Stomach (tissue), 9 donors: ENCODE data around the gene TMEM121B. TPM values are rescaled to one million over a fixed set of nuclear protein-coding genes. Genes with fewer than 3 reads are reported as not detected.

Experiments used
- DNase-seq, 2 donors: peaks; one replicate each; pipeline versions ENCODE4 v3.0.0 to v3.0.0-alpha.2; 2013 to 2019
- H3K27ac ChIP-seq, 5 donors: fragments of 200-600 bp in 4 of 5; sonication (generic) in 4 of 5; one replicate each; pipeline ENCODE4 v1.5.1; 2013 to 2019; ENCODE audit warnings: mild to moderate bottlenecking in 1 of 5, moderate library complexity in 1 of 5
- H3K27me3 ChIP-seq, 3 donors: fragments of 200-600 bp; sonication (generic); one replicate each; pipeline ENCODE4 v1.5.1; 2017 to 2019; ENCODE audit warnings: mixed run types in 1 of 3
- H3K36me3 ChIP-seq, 4 donors: fragments of 200-600 bp; sonication (generic); 1 replicate in 3 of 4; 2 replicates in 1 of 4; pipeline ENCODE4 v1.5.1; 2016 to 2019
- H3K4me1 ChIP-seq, 4 donors: fragments of 200-600 bp; sonication (generic); one replicate each; pipeline ENCODE4 v1.5.1; 2016 to 2019
- H3K4me3 ChIP-seq, 4 donors: fragments of 200-600 bp; sonication (generic) in 3 of 4; one replicate each; pipeline ENCODE4 v1.5.1; 2016 to 2019; ENCODE audit warnings: mild to moderate bottlenecking in 1 of 4
- H3K9me3 ChIP-seq, 4 donors: fragments of 200-600 bp; sonication (generic); one replicate each; pipeline ENCODE4 v1.5.1; 2016 to 2019
- EP300 ChIP-seq: sonication (generic); formaldehyde crosslinking; IDR thresholded peaks from one replicate; pipeline ENCODE4 v1.6.1; 2017; ENCODE audit warnings: antibody characterized with exemption
- POLR2A ChIP-seq, 4 donors: fragments of 450-650 bp; IDR thresholded peaks; one replicate each; pipeline ENCODE4 v1.6.1; 2016; ENCODE audit warnings: antibody characterized with exemption in 4 of 4, control low read depth in 2 of 4, mild to moderate bottlenecking in 1 of 4, moderate library complexity in 1 of 4
- POLR2AphosphoS5 ChIP-seq, 3 donors: sonication (generic); formaldehyde crosslinking; IDR thresholded peaks; one replicate each; pipeline ENCODE4 v1.6.1; 2016; ENCODE audit warnings: antibody characterized with exemption in 3 of 3
- WGBS, 5 donors: extraction: QIAGEN DNeasy Blood & Tissue Kit in 3 of 5; methylation state at CpG; one replicate each; pipeline versions ENCODE4 v1.1.5 to v1.1.7; 2013 to 2018; 5-methylcytosine and 5-hydroxymethylcytosine counted together
- intact Hi-C: fragments of 100-400 bp; cut with DNase I; formaldehyde crosslinking; loops from one replicate; pipeline ENCODE4 v1.15.1; 2023; ENCODE audit warnings: low total_unique reads
- polyA plus RNA-seq, 3 donors: library from polyadenylated mRNA; stranded (reverse); fragments of 200-250 nt; gene quantifications; one replicate each; pipeline ENCODE4 v1.2.3, GENCODE V29; 2013
- total RNA-seq, 5 donors: library from RNA; depleted of rRNA; stranded (reverse); fragments of >200 nt; gene quantifications; one replicate each; pipeline versions ENCODE4 v1.1.0 to v1.2.3, GENCODE V29; 2014 to 2016
- TF ChIP-seq, protein P1 (sequence below), 7 experiments: fragments of 450-650 bp in 4 of 7; fragments of 200-600 bp in 3 of 7; sonication (generic) in 3 of 7; IDR thresholded peaks; one replicate each; pipeline ENCODE4 v1.5.1; 2016 to 2019; ENCODE audit warnings: antibody characterized with exemption in 7 of 7, control low read depth in 2 of 7, mild to moderate bottlenecking in 1 of 7
- donor health status: healthy with polysubstance abuse.
- donor health status: Bipolar disorder and iron deficiency.
- donor health status: healthy.

The TMEM121B gene
- total and polyA plus RNA-seq, 8 donors = 0.08 to 0.45 (median 0.25) TPM; not detected in 4

DNA sequence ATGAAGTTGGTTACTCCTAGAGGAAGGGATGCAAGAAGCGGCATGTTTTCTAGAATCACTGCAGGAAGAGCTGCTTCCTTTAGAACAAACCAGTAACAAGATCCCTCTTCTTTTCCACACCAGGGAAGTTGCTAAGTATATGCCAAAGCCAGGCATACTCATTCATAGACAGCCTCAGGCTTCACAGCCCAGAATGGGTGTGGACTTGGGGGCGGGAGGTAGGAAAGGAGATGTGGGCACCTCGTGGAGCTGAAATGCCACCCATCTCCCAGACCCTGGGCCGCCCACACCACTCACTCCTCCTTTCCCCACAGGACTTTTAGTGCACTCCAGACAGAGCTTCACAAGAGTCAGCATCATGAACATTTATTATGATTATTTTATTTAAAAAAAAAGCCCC is 16.0 kb upstream of the TMEM121B start:
- 69 to 89% (median 83%) methylated on average over 4 of the region's 4 CpGs for WGBS, 5 donors
- Histone ChIP-seq H3K27me3 (no peaks in the 10 kb centered on the region), H3K9me3 (no peaks in the 10 kb centered on the region), H3K4me3 (no peak overlapping the region), H3K4me1 (no peaks in the 10 kb centered on the region), H3K36me3 (peaks cover 14 to 67% (median 61%) of the 10 kb centered on the region in 4 donors), H3K27ac (no peak overlapping the region)
- intact Hi-C loops = no loop called here
- TF ChIP-seq POLR2AphosphoS5 (IDR thresholded peaks at IDR 0.05) = no peak
- TF ChIP-seq, protein P1, sequence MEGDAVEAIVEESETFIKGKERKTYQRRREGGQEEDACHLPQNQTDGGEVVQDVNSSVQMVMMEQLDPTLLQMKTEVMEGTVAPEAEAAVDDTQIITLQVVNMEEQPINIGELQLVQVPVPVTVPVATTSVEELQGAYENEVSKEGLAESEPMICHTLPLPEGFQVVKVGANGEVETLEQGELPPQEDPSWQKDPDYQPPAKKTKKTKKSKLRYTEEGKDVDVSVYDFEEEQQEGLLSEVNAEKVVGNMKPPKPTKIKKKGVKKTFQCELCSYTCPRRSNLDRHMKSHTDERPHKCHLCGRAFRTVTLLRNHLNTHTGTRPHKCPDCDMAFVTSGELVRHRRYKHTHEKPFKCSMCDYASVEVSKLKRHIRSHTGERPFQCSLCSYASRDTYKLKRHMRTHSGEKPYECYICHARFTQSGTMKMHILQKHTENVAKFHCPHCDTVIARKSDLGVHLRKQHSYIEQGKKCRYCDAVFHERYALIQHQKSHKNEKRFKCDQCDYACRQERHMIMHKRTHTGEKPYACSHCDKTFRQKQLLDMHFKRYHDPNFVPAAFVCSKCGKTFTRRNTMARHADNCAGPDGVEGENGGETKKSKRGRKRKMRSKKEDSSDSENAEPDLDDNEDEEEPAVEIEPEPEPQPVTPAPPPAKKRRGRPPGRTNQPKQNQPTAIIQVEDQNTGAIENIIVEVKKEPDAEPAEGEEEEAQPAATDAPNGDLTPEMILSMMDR (IDR thresholded peaks at IDR 0.05) = no peak
- no peak for TF ChIP-seq POLR2A (IDR thresholded peaks at IDR 0.05)
- no peak for TF ChIP-seq EP300
- no peak for DNase-seq

DNA sequence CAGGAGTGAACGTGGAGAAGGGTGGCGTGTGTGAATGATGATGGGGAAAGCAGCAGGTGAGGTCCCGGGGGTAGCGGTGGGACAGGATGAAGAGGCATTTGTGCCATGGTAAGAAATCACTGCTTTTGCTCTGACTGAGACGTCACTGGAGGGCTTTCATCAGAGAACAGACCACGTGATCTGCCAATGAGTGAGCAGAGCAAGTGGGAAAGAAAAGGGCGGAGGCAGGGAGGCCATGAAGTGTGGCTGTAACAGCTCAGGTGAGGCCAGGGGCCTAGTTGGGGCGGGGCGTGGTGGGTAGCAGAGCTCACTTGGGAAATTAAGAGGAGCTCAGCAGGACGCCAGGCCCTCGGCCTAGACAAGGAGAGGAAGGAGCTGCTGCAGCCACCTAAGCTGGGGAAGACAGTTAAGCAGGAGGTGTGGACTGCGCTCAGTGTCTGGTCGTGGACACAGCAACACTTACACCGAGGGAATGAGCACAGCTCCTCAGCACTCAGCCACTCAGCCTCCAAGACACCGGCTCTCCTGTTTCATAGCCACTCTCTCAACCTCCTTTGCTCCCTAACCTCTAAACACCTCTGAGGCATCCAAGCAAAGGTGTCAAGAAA is 14.1 kb upstream of the TMEM121B start:
- intact Hi-C loops = no loop called here
- 82 to 92% (median 89%) methylated on average over 15 of the region's 15 CpGs for WGBS, 5 donors
- Histone ChIP-seq H3K36me3 (peaks cover 4 to 48% (median 42%) of the 10 kb centered on the region in 4 donors), H3K4me3 (no peak overlapping the region), H3K9me3 (no peaks in the 10 kb centered on the region), H3K4me1 (no peaks in the 10 kb centered on the region), H3K27ac (no peak overlapping the region), H3K27me3 (no peaks in the 10 kb centered on the region)
- TF ChIP-seq, protein P1 (IDR thresholded peaks at IDR 0.05) = no peak
- TF ChIP-seq POLR2AphosphoS5 (IDR thresholded peaks at IDR 0.05) (no peak), EP300 (no peak), POLR2A (IDR thresholded peaks at IDR 0.05) (no peak)
- no peak for DNase-seq

DNA sequence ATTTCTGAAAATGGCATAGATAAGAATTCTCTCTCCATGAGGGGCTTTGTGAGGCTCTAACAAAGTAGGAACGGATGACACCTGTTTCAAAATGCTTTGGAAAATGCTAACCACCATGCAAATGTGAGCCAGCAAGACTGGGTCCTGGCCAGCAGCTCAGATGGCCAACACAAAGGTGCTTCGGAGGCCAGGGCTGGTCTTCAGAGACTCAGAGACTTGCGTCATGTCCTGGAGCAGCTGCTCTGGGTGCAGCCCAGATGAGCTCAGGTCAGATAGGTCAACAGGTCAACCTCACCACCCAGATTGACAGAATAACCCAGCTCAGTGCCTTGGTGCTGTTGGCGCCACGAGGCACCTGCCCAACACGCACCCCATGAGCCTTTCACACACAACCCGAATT is 12.0 kb upstream of the TMEM121B start:
- H3K27me3 ChIP-seq = no peaks in the 10 kb centered on the region
- DNase-seq = no peak
- peaks cover 0 to 26% (median 21%) of the 10 kb centered on the region in 4 donors for H3K36me3 ChIP-seq
- 82 to 95% (median 92%) methylated on average over 6 to 7 of the region's 7 CpGs for WGBS, 5 donors
- H3K27ac ChIP-seq = no peak overlapping the region
- H3K9me3 ChIP-seq = no peaks in the 10 kb centered on the region
- no peak overlapping the region for H3K4me3 ChIP-seq
- TF ChIP-seq POLR2A (IDR thresholded peaks at IDR 0.05) = no peak
- TF ChIP-seq, protein P1 (IDR thresholded peaks at IDR 0.05) = no peak
- no peak for TF ChIP-seq EP300
- TF ChIP-seq POLR2AphosphoS5 (IDR thresholded peaks at IDR 0.05) = no peak
- intact Hi-C loops = no loop called here
- H3K4me1 ChIP-seq = no peaks in the 10 kb centered on the region

DNA sequence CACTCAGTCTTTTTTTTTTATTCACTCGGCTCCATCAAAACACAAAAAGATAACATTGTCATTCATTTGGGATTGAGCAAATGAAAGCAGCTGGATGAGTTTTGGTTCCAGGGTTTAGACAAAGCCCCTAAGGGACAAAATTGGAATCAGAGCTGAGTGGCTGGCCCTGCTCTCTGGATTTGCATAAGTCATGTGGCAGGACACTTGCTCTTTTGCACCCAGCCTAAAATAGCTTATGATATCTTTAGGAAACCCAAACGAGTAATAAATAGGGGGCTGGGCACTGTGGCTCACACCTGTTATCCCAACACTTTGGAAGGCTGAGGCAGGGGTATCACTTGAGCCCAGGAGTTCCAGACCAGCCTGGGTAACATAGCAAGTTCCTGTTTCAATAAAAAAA is 11.0 kb upstream of the TMEM121B start:
- Histone ChIP-seq H3K36me3 (peaks cover 0 to 16% (median 11%) of the 10 kb centered on the region in 4 donors), H3K4me3 (no peak overlapping the region), H3K9me3 (no peaks in the 10 kb centered on the region), H3K4me1 (no peaks in the 10 kb centered on the region), H3K27me3 (no peaks in the 10 kb centered on the region), H3K27ac (no peak overlapping the region)
- TF ChIP-seq, protein P1 (IDR thresholded peaks at IDR 0.05) = no peak
- TF ChIP-seq POLR2A (IDR thresholded peaks at IDR 0.05) (no peak), POLR2AphosphoS5 (IDR thresholded peaks at IDR 0.05) (no peak), EP300 (no peak)
- no peak for DNase-seq
- WGBS, 5 donors = 13 to 41% (median 18%) methylated on average over 2 of the region's 2 CpGs
- intact Hi-C loops = no loop called here
